ENCODE results near the gene PROM1. TPM values are rescaled to one million over a fixed set of nuclear protein-coding genes. Genes with fewer than 3 reads are reported as not detected.

Gene PROM1
- total RNA-seq, 1 donor from 2014 or later: 2.9 TPM

- Histone ChIP-seq H3K4me3 (no peak overlapping the region), H3K4me1 (peaks cover 56% of the 10 kb centered on the region), H3K27ac (replicated peaks) (no peak overlapping the region), H3K27me3 (ENCODE audit: low read depth) (no peaks in the 10 kb centered on the region), H3K9me3 (replicated peaks) (no peaks in the 10 kb centered on the region), H3K36me3 (no peaks in the 10 kb centered on the region)
- DNase-seq: no peak
- no peak for TF ChIP-seq CTCF (IDR thresholded peaks at IDR 0.05; ENCODE audit: borderline replicate concordance)
- intact Hi-C loops (cut with micrococcal nuclease): no loop called here
Observed at GRCh38 chr4:16120720-16121119, 36.9 kb upstream of the PROM1 start.

GRCh38 chr4:16119981-16120380, 36.2 kb upstream of the PROM1 start:
- no peaks in the 10 kb centered on the region for H3K27me3 ChIP-seq (ENCODE audit: low read depth)
- no peaks in the 10 kb centered on the region for H3K9me3 ChIP-seq (replicated peaks)
- intact Hi-C loops (cut with micrococcal nuclease): no loop called here
- no peak for TF ChIP-seq CTCF (IDR thresholded peaks at IDR 0.05; ENCODE audit: borderline replicate concordance)
- DNase-seq: no peak
- no peak overlapping the region for H3K27ac ChIP-seq (replicated peaks)
- peaks cover 55% of the 10 kb centered on the region for H3K4me1 ChIP-seq
- H3K4me3 ChIP-seq: no peak overlapping the region
- H3K36me3 ChIP-seq: no peaks in the 10 kb centered on the region

- Histone ChIP-seq H3K9me3 (replicated peaks) (no peaks in the 10 kb centered on the region), H3K36me3 (no peaks in the 10 kb centered on the region), H3K27ac (replicated peaks) (peak overlapping the region; percentile 78), H3K27me3 (ENCODE audit: low read depth) (no peaks in the 10 kb centered on the region), H3K4me1 (peaks cover 37% of the 10 kb centered on the region), H3K4me3 (no peak overlapping the region)
- intact Hi-C loops (cut with micrococcal nuclease): no loop called here
- no peak for DNase-seq
- no peak for TF ChIP-seq CTCF (IDR thresholded peaks at IDR 0.05; ENCODE audit: borderline replicate concordance)
Observed at GRCh38 chr4:16118090-16118489, 34.3 kb upstream of the PROM1 start.

- Histone ChIP-seq H3K36me3 (no peaks in the 10 kb centered on the region), H3K9me3 (replicated peaks) (no peaks in the 10 kb centered on the region), H3K27me3 (ENCODE audit: low read depth) (no peaks in the 10 kb centered on the region), H3K4me3 (no peak overlapping the region), H3K27ac (replicated peaks) (peak overlapping the region; percentile 78), H3K4me1 (peaks cover 37% of the 10 kb centered on the region)
- TF ChIP-seq CTCF (IDR thresholded peaks at IDR 0.05; ENCODE audit: borderline replicate concordance): no peak
- intact Hi-C loops (cut with micrococcal nuclease): no loop called here
- DNase-seq: no peak
Observed at GRCh38 chr4:16117164-16117563, 33.3 kb upstream of the PROM1 start.

GRCh38 chr4:16116493-16116990, 32.7 kb upstream of the PROM1 start:
- Histone ChIP-seq H3K27ac (replicated peaks) (peak overlapping the region; percentile 47), H3K4me1 (peaks cover 37% of the 10 kb centered on the region), H3K4me3 (no peak overlapping the region), H3K27me3 (ENCODE audit: low read depth) (no peaks in the 10 kb centered on the region), H3K9me3 (replicated peaks) (no peaks in the 10 kb centered on the region), H3K36me3 (no peaks in the 10 kb centered on the region)
- no peak for DNase-seq
- intact Hi-C loops (cut with micrococcal nuclease): no loop called here
- TF ChIP-seq CTCF (IDR thresholded peaks at IDR 0.05; ENCODE audit: borderline replicate concordance): no peak

Data from left ventricle myocardium inferior (tissue), 1 donor.